Endothelial cell of umbilical vein (primary cell): ENCODE data around the gene NQO1. TPM values are rescaled to one million over a fixed set of nuclear protein-coding genes. Genes with fewer than 3 reads are reported as not detected.

Experiments
- BruUV-seq: library from RNA; stranded (reverse); fragments of 400-500 nt; replicated peaks from 2 replicates; lab custom pipeline; 2021; lab: Mats Ljungman, UMichigan
- CTCF ChIA-PET: fragments of 300-600, 350-600 bp; sonication (Branson Sonifier 250); formaldehyde crosslinking; loops from one replicate; lab custom pipeline; 2021; ENCODE audit warnings: antibody characterized with exemption, inconsistent platforms; lab: Charles Lee
- POLR2A ChIA-PET: fragments of 300-600, 350-600 bp; sonication (Branson Sonifier 250); formaldehyde crosslinking; loops from one replicate; lab custom pipeline; 2021; ENCODE audit warnings: antibody characterized with exemption, inconsistent platforms; lab: Charles Lee
- DNase-seq: peaks from one replicate; pipeline ENCODE4 v3.0.0-alpha.2; 2011; ENCODE audit warnings: low read depth, low spot score
- FAIRE-seq: peaks from 2 replicates; lab custom pipeline; 2011; peaks lifted over from hg19 to GRCh38; lab: Jason Lieb, UNC
- H2AFZ ChIP-seq: 2 replicates; pipeline ENCODE4 v1.6.0; 2012; ENCODE audit warnings: low read depth, low read length, control low read depth, inconsistent platforms
- H3K27ac ChIP-seq: 2 replicates; pipeline ENCODE4 v1.5.1; 2011; ENCODE audit warnings: low read depth, mild to moderate bottlenecking, control low read depth, low read length, moderate library complexity; ENCODE audit not compliant: insufficient read depth
- H3K27me3 ChIP-seq, 2 experiments: 2 replicates each; pipeline versions ENCODE4 v1.6.0 to v1.6.1; 2011; ENCODE audit warnings: low read length in 2 of 2, mixed read lengths in 1 of 2; ENCODE audit not compliant: control insufficient read depth in 2 of 2, insufficient read depth in 2 of 2
- H3K36me3 ChIP-seq, 2 experiments: 2 replicates in 1 of 2; 3 replicates in 1 of 2; pipeline ENCODE4 v1.5.1; 2011; ENCODE audit warnings: low read length in 2 of 2, mild to moderate bottlenecking in 1 of 2, moderate library complexity in 1 of 2; ENCODE audit not compliant: control insufficient read depth in 2 of 2, insufficient read depth in 2 of 2; ENCODE audit errors: extremely low read depth in 1 of 2
- H3K4me1 ChIP-seq: 3 replicates; pipeline ENCODE4 v1.5.1; 2011; ENCODE audit warnings: mild to moderate bottlenecking, low read length; ENCODE audit not compliant: control insufficient read depth, insufficient read depth; ENCODE audit errors: extremely low read depth
- H3K4me2 ChIP-seq: 2 replicates; pipeline ENCODE4 v1.6.1; 2011; ENCODE audit warnings: low read length, control low read depth, mixed read lengths; ENCODE audit not compliant: insufficient read depth
- H3K4me3 ChIP-seq, 3 experiments: fragments of 200-600 bp in 1 of 3; sonication (generic), shearing (Covaris generic) in 1 of 3; replicated peaks in 1 of 3; 2 replicates each; pipeline ENCODE4 v1.5.1; 2011 to 2016; ENCODE audit warnings: control low read depth in 3 of 3, low read length in 3 of 3, mild to moderate bottlenecking in 2 of 3, inconsistent platforms in 1 of 3, low read depth in 1 of 3, moderate library complexity in 1 of 3; ENCODE audit not compliant: insufficient read depth in 1 of 3
- H3K79me2 ChIP-seq: 2 replicates; pipeline ENCODE4 v1.6.0; 2012; ENCODE audit warnings: low read length, inconsistent platforms; ENCODE audit not compliant: control insufficient read depth, insufficient read depth
- H3K9ac ChIP-seq: replicated peaks from 2 replicates; pipeline ENCODE3; 2011; ENCODE audit warnings: low read length, control low read depth; ENCODE audit not compliant: insufficient read depth; ENCODE audit errors: extremely low read depth
- H3K9me1 ChIP-seq: replicated peaks from 3 replicates; pipeline ENCODE4 v1.6.0; 2011; ENCODE audit warnings: mild to moderate bottlenecking, low read length; ENCODE audit not compliant: control insufficient read depth, insufficient read depth; ENCODE audit errors: extremely low read depth
- H3K9me3 ChIP-seq: replicated peaks from 2 replicates; pipeline ENCODE4 v1.5.1; 2012; ENCODE audit warnings: low read length, inconsistent platforms; ENCODE audit not compliant: control insufficient read depth, insufficient read depth
- H4K20me1 ChIP-seq: replicated peaks from 2 replicates; pipeline ENCODE3; 2011; ENCODE audit warnings: mild to moderate bottlenecking, low read length; ENCODE audit not compliant: control insufficient read depth, insufficient read depth; ENCODE audit errors: extremely low read depth
- CTCF ChIP-seq, 2 donors: IDR thresholded peaks; 1 replicate in 1 of 2; 2 replicates in 1 of 2; pipeline ENCODE4 v1.5.1; 2011; ENCODE audit warnings: low read length in 2 of 2, mild to moderate bottlenecking in 2 of 2, moderate library complexity in 2 of 2, control low read depth in 1 of 2, inconsistent platforms in 1 of 2, low read depth in 1 of 2; ENCODE audit not compliant: insufficient read depth in 1 of 2; ENCODE audit errors: extremely low read depth in 1 of 2
- POLR2AphosphoS5 ChIP-seq: IDR thresholded peaks from 2 replicates; pipeline ENCODE4 v1.6.1; 2012; ENCODE audit warnings: low read depth, mild to moderate bottlenecking, control low read depth, low read length, moderate library complexity; ENCODE audit not compliant: insufficient read depth
- dilution Hi-C: fragments of 300-500 bp; cut with MboI; formaldehyde crosslinking; loops from one replicate; pipeline ENCODE4 v1.15.0; 2019; ENCODE audit warnings: low sequenced_read_pairs; ENCODE audit not compliant: extremely low pct_ligation_motif_present
- intact Hi-C: fragments of 100-400 bp; cut with micrococcal nuclease; formaldehyde crosslinking; loops from one replicate; pipeline ENCODE4 v1.10.0; 2022
- polyA plus RNA-seq, 4 experiments: library from polyadenylated mRNA; depleted of rRNA in 3 of 4; stranded (reverse) in 3 of 4; unstranded in 1 of 4; fragments of >200 nt; gene quantifications; 2 replicates each; pipeline versions ENCODE4 v1.2.1 to v1.2.3, GENCODE V29; 2011 to 2012; ENCODE audit warnings: missing spikeins in 1 of 4
- total RNA-seq: library from RNA; stranded (reverse); gene quantifications from 2 replicates; pipeline ENCODE4 v1.2.3, GENCODE V29; 2021

NQO1 gene
- total and polyA plus RNA-seq, 2 donors (not counting 3 experiments of a cell fraction or from before 2014, with no cell fraction given): 257 to 345 TPM

GRCh38 chr16:69709456-69710084 lies 16.8 kb downstream of the NQO1 start:
- H3K9me3 ChIP-seq: no peaks in the 10 kb centered on the region
- no peaks in the 10 kb centered on the region for H3K79me2 ChIP-seq
- no peaks in the 10 kb centered on the region for H4K20me1 ChIP-seq
- intact Hi-C loops: loop anchor here (1.0 to 2.0 kb wide), 3 partner anchors 45 to 311 kb away; partner anchors contain the start of gene NOB1
- H3K4me3 ChIP-seq: no peak overlapping the region
- ChIA-PET POLR2A (no interaction called here), CTCF (interaction anchor here (0.8 to 7.9 kb wide), 6 partner anchors 10 to 313 kb away, joined by 3 to 67 read pairs (median 6); partner anchors contain the start of gene NOB1)
- H3K4me1 ChIP-seq: no peaks in the 10 kb centered on the region
- no peak overlapping the region for H3K4me2 ChIP-seq
- DNase-seq: peak; percentile 71
- no peaks in the 10 kb centered on the region for H3K27me3 ChIP-seq
- peak; percentile 63 for FAIRE-seq
- peak; percentile 37 to 55 for TF ChIP-seq CTCF (IDR thresholded peaks at IDR 0.05; ENCODE audit: extremely low read depth in 1 of 2, insufficient read depth in 1 of 2, low read depth in 1 of 2, low read length in 2 of 2)
- no peak for TF ChIP-seq POLR2AphosphoS5
- H3K9me1 ChIP-seq: no peaks in the 10 kb centered on the region
- peaks cover 26 to 28% of the 10 kb centered on the region in 2 experiments for H3K36me3 ChIP-seq
- BruUV-seq: no TSS peak
- H3K9ac ChIP-seq: no peak overlapping the region
- no peak overlapping the region for H3K27ac ChIP-seq
- no peak overlapping the region for H2AFZ ChIP-seq
- dilution Hi-C loops: no loop called here
